HCT116 (cell line): ENCODE results near the gene GRIP1. TPM values are rescaled to one million over a fixed set of nuclear protein-coding genes. Genes with fewer than 3 reads are reported as not detected.

Source experiments
- ATAC-seq: fragments of 200-7000 bp; cut with Tn5 transposase; 2 replicates; pipeline ENCODE4 v1.9.1; 2020; ENCODE audit warnings: mild to moderate bottlenecking, moderate library complexity
- BruUV-seq: library from RNA; stranded (reverse); fragments of 400-500 nt; replicated peaks from 2 replicates; lab custom pipeline; 2021; lab: Mats Ljungman, UMichigan
- CTCF ChIA-PET: fragments of 300-600 bp; sonication (Branson Sonifier 250); formaldehyde crosslinking; loops from one replicate; lab custom pipeline; 2021; ENCODE audit warnings: antibody characterized with exemption; lab: Charles Lee
- POLR2A ChIA-PET: fragments of 300-600, 350-600 bp; sonication (Branson Sonifier 250); formaldehyde crosslinking; loops from one replicate; lab custom pipeline; 2021; ENCODE audit warnings: antibody characterized with exemption; lab: Charles Lee
- RAD21 ChIA-PET, 2 experiments: fragments of 300-600 bp; sonication (Branson Sonifier 250); formaldehyde crosslinking; loops; one replicate each; lab custom pipeline; 2023; ENCODE audit warnings: low total read pairs in 2 of 2; ENCODE audit not compliant: uncharacterized antibody in 2 of 2, unreplicated experiment in 2 of 2, low non-redundant PET in 1 of 2; lab: Charles Lee
- DNase-seq: peaks from one replicate; pipeline ENCODE4 v3.0.0-alpha.2; 2010; ENCODE audit warnings: low read depth, low spot score
- H2AFZ ChIP-seq: fragments of 200-600 bp; shearing (Covaris generic), sonication (generic); 2 replicates; pipeline ENCODE4 v1.6.1; 2017; ENCODE audit warnings: low read depth, mixed run types, mixed read lengths, antibody characterized with exemption, low read length; ENCODE audit not compliant: poor library complexity, severe bottlenecking
- H3K27ac ChIP-seq: 2 replicates; pipeline ENCODE4 v1.5.1; 2012; ENCODE audit warnings: low read depth, low read length
- H3K27me3 ChIP-seq: fragments of 200-600 bp; sonication (generic); 2 replicates; pipeline ENCODE4 v1.6.1; 2016; ENCODE audit warnings: mixed run types, low read length, mixed read lengths; ENCODE audit not compliant: insufficient read depth
- H3K36me3 ChIP-seq, 2 experiments: fragments of 200-500 bp in 1 of 2; fragments of 200-600 bp in 1 of 2; sonication (Bioruptor generic) in 1 of 2; sonication (generic) in 1 of 2; 2 replicates each; pipeline versions ENCODE4 v1.5.1 to v1.6.1; 2014 to 2016; ENCODE audit warnings: low read length in 2 of 2, inconsistent platforms in 1 of 2, mixed read lengths in 1 of 2, mixed run types in 1 of 2; ENCODE audit not compliant: insufficient read depth in 2 of 2, control insufficient read depth in 1 of 2
- H3K4me1 ChIP-seq, 2 experiments: fragments of 200-600 bp in 1 of 2; sonication (generic) in 1 of 2; 2 replicates each; pipeline versions ENCODE4 v1.5.1 to v1.6.1; 2012 to 2017; ENCODE audit warnings: low read length in 2 of 2, inconsistent platforms in 1 of 2, mild to moderate bottlenecking in 1 of 2, mixed read lengths in 1 of 2, mixed run types in 1 of 2, moderate library complexity in 1 of 2; ENCODE audit not compliant: insufficient read depth in 2 of 2, control insufficient read depth in 1 of 2
- H3K4me2 ChIP-seq: fragments of 200-600 bp; sonication (generic); 2 replicates; pipeline ENCODE4 v1.6.1; 2017; ENCODE audit warnings: mixed run types, low read length, mixed read lengths
- H3K4me3 ChIP-seq, 2 experiments: fragments of 200-600 bp in 1 of 2; sonication (generic) in 1 of 2; replicated peaks in 1 of 2; 2 replicates each; pipeline ENCODE4 v1.5.1; 2011 to 2016; ENCODE audit warnings: low read length in 2 of 2, control low read depth in 1 of 2, low read depth in 1 of 2, mild to moderate bottlenecking in 1 of 2, mixed read lengths in 1 of 2, mixed run types in 1 of 2
- H3K79me2 ChIP-seq: fragments of 200-600 bp; sonication (generic); 2 replicates; pipeline ENCODE4 v1.6.1; 2017; ENCODE audit warnings: mild to moderate bottlenecking, mixed run types, low read length, moderate library complexity, mixed read lengths; ENCODE audit not compliant: insufficient read depth
- H3K9ac ChIP-seq: fragments of 200-600 bp; sonication (generic); 2 replicates; pipeline ENCODE4 v1.6.1; 2016; ENCODE audit warnings: low read length, mixed read lengths
- H3K9me2 ChIP-seq: fragments of 200-600 bp; sonication (generic), shearing (Covaris generic); 2 replicates; pipeline ENCODE4 v1.6.1; 2017; ENCODE audit warnings: mixed run types, mild to moderate bottlenecking, moderate library complexity; ENCODE audit not compliant: insufficient read depth
- H3K9me3 ChIP-seq, 2 experiments: fragments of 200-500 bp in 1 of 2; fragments of 200-600 bp in 1 of 2; sonication (Bioruptor generic) in 1 of 2; sonication (generic) in 1 of 2; 2 replicates each; pipeline ENCODE4 v1.6.1; 2014 to 2017; ENCODE audit warnings: low read length in 2 of 2, mixed read lengths in 2 of 2, inconsistent platforms in 1 of 2, low read depth in 1 of 2, mild to moderate bottlenecking in 1 of 2, mixed run types in 1 of 2, moderate library complexity in 1 of 2; ENCODE audit not compliant: control insufficient read depth in 1 of 2, insufficient read depth in 1 of 2
- H4K20me1 ChIP-seq: fragments of 200-600 bp; sonication (generic), shearing (Covaris generic); 2 replicates; pipeline ENCODE4 v1.6.1; 2017; ENCODE audit warnings: mixed run types, mild to moderate bottlenecking, moderate library complexity; ENCODE audit not compliant: insufficient read depth
- CEBPB ChIP-seq: IDR thresholded peaks from 2 replicates; pipeline ENCODE4 v1.6.1; 2012; ENCODE audit warnings: low read depth
- EGR1 ChIP-seq: IDR thresholded peaks from 2 replicates; pipeline ENCODE4 v1.6.1; 2012; ENCODE audit warnings: low read depth
- FOSL1 ChIP-seq: IDR thresholded peaks from 2 replicates; pipeline ENCODE4 v1.6.1; 2012; ENCODE audit warnings: low read depth
- POLR2A ChIP-seq: IDR thresholded peaks from 2 replicates; pipeline ENCODE4 v1.7.0; 2011; ENCODE audit warnings: borderline replicate concordance; ENCODE audit not compliant: insufficient read depth, insufficient read length; ENCODE audit errors: extremely low read depth
- SP1 ChIP-seq: IDR thresholded peaks from 2 replicates; pipeline ENCODE4 v1.6.1; 2012; ENCODE audit warnings: low read depth
- TCF7L2 ChIP-seq: IDR thresholded peaks from 2 replicates; pipeline ENCODE4 v1.7.0; 2011; ENCODE audit warnings: borderline replicate concordance, inconsistent platforms; ENCODE audit not compliant: insufficient read depth, insufficient read length; ENCODE audit errors: extremely low read depth
- ZFX ChIP-seq: fragments of 450-650 bp; IDR thresholded peaks from 2 replicates; pipeline ENCODE4 v1.6.1; 2017
- ZNF274 ChIP-seq: fragments of 200-500 bp; sonication (Bioruptor generic); IDR thresholded peaks from 2 replicates; pipeline ENCODE4 v1.6.1; 2014; ENCODE audit warnings: mild to moderate bottlenecking, low read depth, low read length, inconsistent platforms
- intact Hi-C: fragments of 100-400 bp; cut with micrococcal nuclease; formaldehyde crosslinking; loops from 2 replicates; pipeline ENCODE4 v1.10.0; 2022
- total RNA-seq: library from RNA; stranded (reverse); gene quantifications from one replicate; pipeline ENCODE4 v1.2.1, GENCODE V29; 2021; ENCODE audit not compliant: unreplicated experiment
- TF ChIP-seq, protein P1 (sequence below): IDR thresholded peaks from 2 replicates; pipeline ENCODE4 v1.6.1; 2012
- TF ChIP-seq, protein P2 (sequence below): IDR thresholded peaks from 2 replicates; pipeline ENCODE4 v1.6.1; 2012; ENCODE audit warnings: low read depth
- TF ChIP-seq, protein P3 (sequence below): IDR thresholded peaks from 2 replicates; pipeline ENCODE4 v1.6.1; 2011; ENCODE audit warnings: mild to moderate bottlenecking, low read length, moderate library complexity; ENCODE audit not compliant: insufficient replicate concordance; ENCODE audit errors: extremely low read depth

GRIP1 gene
- total RNA-seq, 1 experiment from 2014 or later: not detected

DNA sequence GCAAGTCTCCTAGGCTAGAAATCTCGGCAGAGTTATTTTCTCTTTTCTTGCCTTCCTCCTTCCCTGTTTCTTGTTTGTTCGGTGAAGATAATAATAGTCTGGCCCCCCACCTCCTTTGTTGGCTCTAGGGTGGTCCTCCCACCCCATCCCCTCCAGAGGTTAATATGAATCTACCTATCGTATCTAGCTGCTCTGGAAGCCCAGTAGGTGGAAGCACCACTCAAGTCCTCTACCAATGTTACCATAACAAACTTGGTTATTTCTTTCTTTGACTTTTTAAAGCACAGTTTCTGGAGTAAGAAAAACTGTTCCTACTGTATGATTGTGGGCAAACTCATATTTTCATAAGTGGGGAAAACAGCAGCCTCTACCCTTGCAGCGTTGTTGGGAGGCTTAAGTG is 19.7 kb upstream of the GRIP1 start:
- intact Hi-C loops: loop anchor here (10.0 kb wide), 1 partner anchor 344 kb away; no protein-coding TSS in a partner anchor
- RAD21 ChIA-PET: no interaction called here
- POLR2A ChIA-PET: no interaction called here
- no peak overlapping the region for H3K4me3 ChIP-seq
- H3K9me3 ChIP-seq: no peaks in the 10 kb centered on the region
- H3K4me2 ChIP-seq: no peak overlapping the region
- no peaks in the 10 kb centered on the region for H3K79me2 ChIP-seq
- no peak for TF ChIP-seq ZNF274
- no peak for TF ChIP-seq CEBPB
- H3K36me3 ChIP-seq: no peaks in the 10 kb centered on the region
- no peaks in the 10 kb centered on the region for H3K9me2 ChIP-seq
- no peak overlapping the region for H3K9ac ChIP-seq
- BruUV-seq: no TSS peak
- H2AFZ ChIP-seq: no peak overlapping the region
- CTCF ChIA-PET: no interaction called here
- no peak for DNase-seq
- H3K27me3 ChIP-seq: peaks cover 46% of the 10 kb centered on the region
- no peaks in the 10 kb centered on the region for H3K4me1 ChIP-seq
- H4K20me1 ChIP-seq: no peaks in the 10 kb centered on the region
- no peak for ATAC-seq
- H3K27ac ChIP-seq: no peak overlapping the region

DNA sequence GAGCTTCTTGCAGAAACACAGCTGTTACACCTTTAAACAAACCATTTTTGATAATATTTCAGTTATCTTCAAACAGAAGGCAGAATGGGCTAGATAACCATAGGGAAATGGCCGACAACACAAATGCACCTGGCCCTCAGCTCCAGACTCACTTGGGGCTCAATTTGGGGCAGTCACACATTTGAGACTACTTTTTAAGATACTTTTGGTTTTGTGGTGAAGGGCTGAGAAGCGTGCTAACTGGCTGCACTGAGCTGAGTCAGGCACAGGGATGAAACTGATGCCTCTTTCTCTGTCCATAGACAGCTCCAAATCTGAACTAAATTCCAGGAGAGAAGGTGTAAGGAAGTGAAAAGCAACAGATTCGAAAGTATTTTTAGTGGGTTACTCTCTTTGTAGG is 18.5 kb upstream of the GRIP1 start:
- H3K27me3 ChIP-seq: peaks cover 36% of the 10 kb centered on the region
- ChIA-PET POLR2A (no interaction called here), CTCF (no interaction called here), RAD21 (no interaction called here)
- no TSS peak for BruUV-seq
- intact Hi-C loops: loop anchor here (10.0 kb wide), 1 partner anchor 343 kb away; no protein-coding TSS in a partner anchor
- H4K20me1 ChIP-seq: no peaks in the 10 kb centered on the region
- no peak for ATAC-seq
- H3K9me3 ChIP-seq: no peaks in the 10 kb centered on the region
- H3K27ac ChIP-seq: no peak overlapping the region
- TF ChIP-seq ZNF274: no peak
- no peak for TF ChIP-seq EGR1
- TF ChIP-seq, protein P1, sequence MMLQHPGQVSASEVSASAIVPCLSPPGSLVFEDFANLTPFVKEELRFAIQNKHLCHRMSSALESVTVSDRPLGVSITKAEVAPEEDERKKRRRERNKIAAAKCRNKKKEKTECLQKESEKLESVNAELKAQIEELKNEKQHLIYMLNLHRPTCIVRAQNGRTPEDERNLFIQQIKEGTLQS: no peak
- no peak for TF ChIP-seq SP1
- TF ChIP-seq, protein P2, sequence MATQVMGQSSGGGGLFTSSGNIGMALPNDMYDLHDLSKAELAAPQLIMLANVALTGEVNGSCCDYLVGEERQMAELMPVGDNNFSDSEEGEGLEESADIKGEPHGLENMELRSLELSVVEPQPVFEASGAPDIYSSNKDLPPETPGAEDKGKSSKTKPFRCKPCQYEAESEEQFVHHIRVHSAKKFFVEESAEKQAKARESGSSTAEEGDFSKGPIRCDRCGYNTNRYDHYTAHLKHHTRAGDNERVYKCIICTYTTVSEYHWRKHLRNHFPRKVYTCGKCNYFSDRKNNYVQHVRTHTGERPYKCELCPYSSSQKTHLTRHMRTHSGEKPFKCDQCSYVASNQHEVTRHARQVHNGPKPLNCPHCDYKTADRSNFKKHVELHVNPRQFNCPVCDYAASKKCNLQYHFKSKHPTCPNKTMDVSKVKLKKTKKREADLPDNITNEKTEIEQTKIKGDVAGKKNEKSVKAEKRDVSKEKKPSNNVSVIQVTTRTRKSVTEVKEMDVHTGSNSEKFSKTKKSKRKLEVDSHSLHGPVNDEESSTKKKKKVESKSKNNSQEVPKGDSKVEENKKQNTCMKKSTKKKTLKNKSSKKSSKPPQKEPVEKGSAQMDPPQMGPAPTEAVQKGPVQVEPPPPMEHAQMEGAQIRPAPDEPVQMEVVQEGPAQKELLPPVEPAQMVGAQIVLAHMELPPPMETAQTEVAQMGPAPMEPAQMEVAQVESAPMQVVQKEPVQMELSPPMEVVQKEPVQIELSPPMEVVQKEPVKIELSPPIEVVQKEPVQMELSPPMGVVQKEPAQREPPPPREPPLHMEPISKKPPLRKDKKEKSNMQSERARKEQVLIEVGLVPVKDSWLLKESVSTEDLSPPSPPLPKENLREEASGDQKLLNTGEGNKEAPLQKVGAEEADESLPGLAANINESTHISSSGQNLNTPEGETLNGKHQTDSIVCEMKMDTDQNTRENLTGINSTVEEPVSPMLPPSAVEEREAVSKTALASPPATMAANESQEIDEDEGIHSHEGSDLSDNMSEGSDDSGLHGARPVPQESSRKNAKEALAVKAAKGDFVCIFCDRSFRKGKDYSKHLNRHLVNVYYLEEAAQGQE: no peak
- no peak for TF ChIP-seq POLR2A
- TF ChIP-seq TCF7L2: no peak
- TF ChIP-seq, protein P3, sequence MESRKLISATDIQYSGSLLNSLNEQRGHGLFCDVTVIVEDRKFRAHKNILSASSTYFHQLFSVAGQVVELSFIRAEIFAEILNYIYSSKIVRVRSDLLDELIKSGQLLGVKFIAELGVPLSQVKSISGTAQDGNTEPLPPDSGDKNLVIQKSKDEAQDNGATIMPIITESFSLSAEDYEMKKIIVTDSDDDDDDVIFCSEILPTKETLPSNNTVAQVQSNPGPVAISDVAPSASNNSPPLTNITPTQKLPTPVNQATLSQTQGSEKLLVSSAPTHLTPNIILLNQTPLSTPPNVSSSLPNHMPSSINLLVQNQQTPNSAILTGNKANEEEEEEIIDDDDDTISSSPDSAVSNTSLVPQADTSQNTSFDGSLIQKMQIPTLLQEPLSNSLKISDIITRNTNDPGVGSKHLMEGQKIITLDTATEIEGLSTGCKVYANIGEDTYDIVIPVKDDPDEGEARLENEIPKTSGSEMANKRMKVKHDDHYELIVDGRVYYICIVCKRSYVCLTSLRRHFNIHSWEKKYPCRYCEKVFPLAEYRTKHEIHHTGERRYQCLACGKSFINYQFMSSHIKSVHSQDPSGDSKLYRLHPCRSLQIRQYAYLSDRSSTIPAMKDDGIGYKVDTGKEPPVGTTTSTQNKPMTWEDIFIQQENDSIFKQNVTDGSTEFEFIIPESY: no peak
- no peak for TF ChIP-seq FOSL1
- TF ChIP-seq ZFX: no peak
- H2AFZ ChIP-seq: no peak overlapping the region
- no peak overlapping the region for H3K4me2 ChIP-seq
- no peaks in the 10 kb centered on the region for H3K4me1 ChIP-seq
- no peaks in the 10 kb centered on the region for H3K79me2 ChIP-seq
- no peak for DNase-seq
- H3K9ac ChIP-seq: no peak overlapping the region
- no peaks in the 10 kb centered on the region for H3K9me2 ChIP-seq
- H3K4me3 ChIP-seq: no peak overlapping the region
- H3K36me3 ChIP-seq: no peaks in the 10 kb centered on the region
